Lower lobe of right lung (tissue), 2 donors: ENCODE data around the gene EVI5L. TPM values are rescaled to one million over a fixed set of nuclear protein-coding genes. Genes with fewer than 3 reads are reported as not detected.
A peak's percentile ranks its signal among the peaks of the same experiment; 100 is the strongest.

Experiments
- ATAC-seq, 2 donors: fragments of 200-7000 bp; cut with Tn5 transposase; one replicate each; pipeline ENCODE4 v1.9.1; 2020 to 2022; ENCODE audit warnings: mild to moderate bottlenecking in 2 of 2, moderate library complexity in 2 of 2
- DNase-seq: peaks from one replicate; pipeline ENCODE4 v3.0.0-alpha.2; 2020
- H3K27ac ChIP-seq: fragments of 200-600 bp; one replicate; pipeline ENCODE4 v1.8.0; 2022
- H3K27me3 ChIP-seq: fragments of 200-600 bp; one replicate; pipeline ENCODE4 v1.8.0; 2022; ENCODE audit warnings: low read depth
- H3K36me3 ChIP-seq: fragments of 200-600 bp; one replicate; pipeline ENCODE4 v1.8.0; 2022; ENCODE audit warnings: mild to moderate bottlenecking
- H3K4me1 ChIP-seq: fragments of 200-600 bp; one replicate; pipeline ENCODE4 v1.8.0; 2022
- H3K4me3 ChIP-seq: fragments of 200-600 bp; one replicate; pipeline ENCODE4 v1.8.0; 2022; ENCODE audit warnings: mild to moderate bottlenecking
- H3K9me3 ChIP-seq: fragments of 200-600 bp; one replicate; pipeline ENCODE4 v1.8.0; 2022
- CTCF ChIP-seq: fragments of 200-600 bp; IDR thresholded peaks from one replicate; pipeline ENCODE4 v1.8.0; 2022; ENCODE audit warnings: antibody characterized with exemption, mild to moderate bottlenecking
- intact Hi-C: fragments of 100-400 bp; cut with DNase I; formaldehyde crosslinking; loops from one replicate; pipeline ENCODE4 v1.11.0; 2022
- total RNA-seq: library from RNA; stranded (reverse); fragmentation: NEBNext Ultra II Directional; extraction: Animal tissue kit (Norgen Biotek cat#: 25700); gene quantifications from one replicate; pipeline ENCODE4 v1.2.1, GENCODE V29; 2021
- donor health status: DM: no; HTN: yes; CAD: no; lungs with severe emphysema.

EVI5L gene
- total RNA-seq, 1 donor from 2014 or later: 11.7 TPM

DNA sequence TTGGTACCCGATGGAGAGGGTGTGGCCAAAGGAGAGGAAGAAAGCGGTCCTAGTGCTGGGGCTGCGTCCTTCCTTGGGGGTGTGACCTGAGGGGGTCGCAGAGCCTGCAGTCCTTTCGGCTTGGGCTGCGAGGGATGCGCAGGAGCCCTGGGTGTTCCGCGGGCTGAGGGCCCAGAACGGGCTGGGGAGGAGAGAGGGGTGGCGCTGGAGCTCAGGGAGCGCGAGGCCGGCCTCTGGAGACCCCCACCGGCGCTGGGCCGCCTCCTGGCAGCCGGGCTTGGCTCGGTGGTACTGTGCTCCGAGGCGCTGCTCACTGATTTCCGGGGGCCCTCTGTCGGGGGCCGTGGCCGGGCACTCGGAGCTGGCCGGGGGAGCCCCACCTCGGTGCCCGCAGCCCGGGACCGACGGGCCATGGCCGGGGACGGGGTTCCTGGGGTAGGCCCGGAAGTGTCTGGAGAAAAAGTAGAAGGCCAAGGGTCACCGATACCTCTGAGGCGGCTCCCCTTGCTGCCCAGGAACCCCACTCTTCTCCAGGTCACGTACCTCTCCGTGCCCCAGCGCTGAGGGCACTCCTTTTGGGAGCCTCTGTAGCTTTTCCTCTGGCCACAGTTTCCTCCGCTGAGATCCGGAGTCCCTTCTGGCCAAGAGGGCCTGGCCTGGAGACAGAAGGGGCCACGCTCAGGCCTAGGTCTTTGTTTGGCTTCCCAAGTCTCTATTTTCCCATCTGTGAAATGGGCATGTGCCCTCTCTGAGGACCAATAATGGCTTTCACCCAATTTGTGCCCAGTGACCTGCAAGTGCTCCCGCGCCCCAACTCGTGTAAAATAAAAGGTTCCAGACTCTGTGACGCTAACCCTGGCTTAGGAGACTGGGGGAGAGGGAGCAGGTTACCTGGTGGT, 42.5 kb downstream of the EVI5L start:
- TF ChIP-seq CTCF: no peak
- no peaks in the 10 kb centered on the region for H3K36me3 ChIP-seq
- H3K9me3 ChIP-seq: no peaks in the 10 kb centered on the region
- H3K27me3 ChIP-seq: peaks cover 31% of the 10 kb centered on the region
- intact Hi-C loops: no loop called here
- no peak for DNase-seq
- no peak overlapping the region for H3K4me3 ChIP-seq
- no peak overlapping the region for H3K27ac ChIP-seq
- H3K4me1 ChIP-seq: peaks cover 45% of the 10 kb centered on the region
- ATAC-seq: no peak

DNA sequence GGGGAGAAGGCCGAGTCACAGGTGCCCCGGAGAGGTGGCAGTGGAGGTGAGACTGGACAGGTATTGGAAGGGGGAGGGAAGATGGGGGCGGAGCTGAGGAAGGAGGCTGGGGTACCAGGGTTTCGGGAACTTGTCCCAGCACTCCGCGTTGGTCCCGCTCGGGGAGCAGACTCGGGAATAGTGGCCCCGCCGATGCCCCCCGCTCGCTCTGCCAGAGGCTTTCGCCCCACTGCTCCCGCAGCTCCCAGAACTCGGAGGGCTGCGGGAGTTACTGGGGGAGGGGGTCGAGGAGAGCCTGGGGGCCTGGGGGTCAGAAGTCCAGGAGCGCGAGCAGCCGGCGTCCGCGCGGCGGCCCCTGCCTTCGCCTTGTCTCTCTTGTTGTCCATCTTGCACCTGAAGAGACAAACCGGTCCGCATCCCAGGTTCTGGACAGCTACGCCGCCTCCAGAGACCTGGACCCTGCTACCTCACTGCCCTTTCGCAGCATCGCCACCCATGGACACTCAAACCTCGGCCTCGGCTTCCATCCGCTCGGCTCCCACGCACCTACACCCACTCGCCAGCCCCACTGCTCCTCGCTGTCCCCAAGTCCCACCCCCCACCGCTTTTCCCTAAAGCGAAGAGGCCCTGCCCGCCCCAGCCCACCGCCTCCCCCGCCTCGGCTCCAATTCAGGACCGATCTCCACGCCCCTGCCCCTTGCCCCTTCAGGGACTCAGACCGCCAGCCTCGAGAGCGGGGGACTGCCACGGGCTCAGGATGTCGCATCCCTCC, 43.5 kb downstream of the EVI5L start:
- Histone ChIP-seq H3K36me3 (no peaks in the 10 kb centered on the region), H3K9me3 (no peaks in the 10 kb centered on the region), H3K27ac (no peak overlapping the region), H3K27me3 (peaks cover 25% of the 10 kb centered on the region), H3K4me1 (peaks cover 41% of the 10 kb centered on the region), H3K4me3 (peak overlapping the region; percentile 48)
- intact Hi-C loops: no loop called here
- no peak for DNase-seq
- no peak for TF ChIP-seq CTCF
- ATAC-seq: no peak

GRCh38 chr19:7874076-7874896, 44.3 kb downstream of the EVI5L start, which contains the start of gene PRR36:
Gene PRR36 (minus strand): TSS chr19:7874390. CDS start chr19:7873689, 701 bp downstream.
- Histone ChIP-seq H3K4me1 (peaks cover 33% of the 10 kb centered on the region), H3K4me3 (peak within 1 kb of the TSS; percentile 48), H3K27ac (no peak within 1 kb of the TSS), H3K9me3 (no peaks in the 10 kb centered on the region), H3K27me3 (peaks cover 25% of the 10 kb centered on the region), H3K36me3 (no peaks in the 10 kb centered on the region)
- peak; percentile 54 to 57 for ATAC-seq
- intact Hi-C loops: no loop called here
- no peak for TF ChIP-seq CTCF
- DNase-seq: peak; percentile 79

DNA sequence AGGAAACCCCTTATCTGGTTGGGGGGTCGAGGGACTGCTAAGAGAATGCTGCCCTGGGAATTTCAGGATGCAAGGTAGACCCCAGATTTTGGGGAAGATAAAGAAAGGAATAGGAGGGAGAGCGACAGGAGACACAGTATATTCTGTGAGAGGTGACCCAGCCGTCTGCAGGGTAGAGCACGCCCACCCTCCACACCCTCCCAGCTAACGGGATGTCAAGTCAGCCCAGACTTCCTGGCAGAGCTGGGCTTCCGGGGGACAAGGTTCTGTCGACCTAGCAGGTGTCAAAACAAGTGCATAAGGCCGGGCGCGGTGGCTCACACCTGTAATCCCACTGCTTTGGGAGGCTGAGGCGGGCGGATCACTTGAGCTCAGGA, 44.9 kb downstream of the EVI5L start:
- Histone ChIP-seq H3K27me3 (peaks cover 25% of the 10 kb centered on the region), H3K4me3 (peak overlapping the region; percentile 48), H3K4me1 (peaks cover 27% of the 10 kb centered on the region)

More for the DNA sequence above, 44.9 kb downstream of the EVI5L start:
- H3K36me3 ChIP-seq: no peaks in the 10 kb centered on the region
- ATAC-seq (no peak), DNase-seq (no peak)
- H3K27ac ChIP-seq: no peak overlapping the region
- no peak for TF ChIP-seq CTCF
- H3K9me3 ChIP-seq: no peaks in the 10 kb centered on the region
- intact Hi-C loops: no loop called here
